Activated naive CD8-positive, alpha-beta T cell treated with anti-CD3 and anti-CD28 coated beads, Interleukin-2, amount 50 U/mL, for 24 hours (primary cell): ENCODE measurements around the gene TEDC2.
A peak's percentile ranks its signal among the peaks of the same experiment; 100 is the strongest.
"Not testable (repeated sequence)": the region's sequence is repeated elsewhere in the genome, so short reads cannot be mapped to it uniquely, and the experiment has no call there.

Source experiments
- ATAC-seq: fragments of 150-1000 bp; cut with Tn5 transposase; one replicate; pipeline ENCODE4 v1.10.0; 2021
- DNase-seq: peaks from one replicate; pipeline ENCODE4 v3.0.0; 2021
- H3K27ac Mint-ChIP-seq: one replicate; pipeline ENCODE4 v1.8.0; 2021; ENCODE audit warnings: mild to moderate bottlenecking, mixed read lengths
- H3K27me3 Mint-ChIP-seq: one replicate; pipeline ENCODE4 v1.8.0; 2021; ENCODE audit warnings: mixed read lengths
- H3K36me3 Mint-ChIP-seq: one replicate; pipeline ENCODE4 v1.8.0; 2021; ENCODE audit warnings: low read depth, mixed read lengths
- H3K4me1 Mint-ChIP-seq: one replicate; pipeline ENCODE4 v1.8.0; 2021; ENCODE audit warnings: mixed read lengths
- H3K4me3 Mint-ChIP-seq: one replicate; pipeline ENCODE4 v1.8.0; 2021; ENCODE audit warnings: mild to moderate bottlenecking, moderate library complexity, mixed read lengths
- H3K9me3 Mint-ChIP-seq: one replicate; pipeline ENCODE4 v1.8.0; 2021; ENCODE audit warnings: mixed read lengths

Gene TEDC2

GRCh38 chr16:2474877-2475412 is 15.0 kb downstream of the TEDC2 start, which contains the start of gene TBC1D24:
TBC1D24 (plus strand) TSS chr16:2475127; CDS start chr16:2496149, 21,022 bp downstream.
- Mint-ChIP-seq H3K27ac (peak within 1 kb of the TSS; percentile 62), H3K36me3 (no peaks in the 10 kb centered on the region), H3K9me3 (no peaks in the 10 kb centered on the region), H3K27me3 (peaks cover 16% of the 10 kb centered on the region), H3K4me1 (peaks cover 20% of the 10 kb centered on the region), H3K4me3 (peak within 1 kb of the TSS; percentile 76)
- ATAC-seq = peak; percentile 55
- peak; percentile 89 for DNase-seq

GRCh38 chr16:2475413-2476344 is 15.8 kb downstream of the TEDC2 start:
- Mint-ChIP-seq H3K36me3 (no peaks in the 10 kb centered on the region), H3K4me1 (peaks cover 15% of the 10 kb centered on the region), H3K27ac (peak overlapping the region; percentile 49), H3K9me3 (no peaks in the 10 kb centered on the region), H3K4me3 (peak overlapping the region; percentile 70), H3K27me3 (peaks cover 9% of the 10 kb centered on the region)
- DNase-seq (peak; percentile 56), ATAC-seq (peak; percentile 61)

- peak overlapping the region; percentile 49 for H3K27ac Mint-ChIP-seq
- DNase-seq = no peak
- H3K4me3 Mint-ChIP-seq = peak overlapping the region; percentile 65
- no peaks in the 10 kb centered on the region for H3K9me3 Mint-ChIP-seq
- peaks cover 15% of the 10 kb centered on the region for H3K4me1 Mint-ChIP-seq
- no peaks in the 10 kb centered on the region for H3K36me3 Mint-ChIP-seq
- ATAC-seq = no peak
- H3K27me3 Mint-ChIP-seq = peaks cover 7% of the 10 kb centered on the region
These were observed 16.4 kb downstream of the TEDC2 start for GRCh38 chr16:2476345-2476720.

DNA sequence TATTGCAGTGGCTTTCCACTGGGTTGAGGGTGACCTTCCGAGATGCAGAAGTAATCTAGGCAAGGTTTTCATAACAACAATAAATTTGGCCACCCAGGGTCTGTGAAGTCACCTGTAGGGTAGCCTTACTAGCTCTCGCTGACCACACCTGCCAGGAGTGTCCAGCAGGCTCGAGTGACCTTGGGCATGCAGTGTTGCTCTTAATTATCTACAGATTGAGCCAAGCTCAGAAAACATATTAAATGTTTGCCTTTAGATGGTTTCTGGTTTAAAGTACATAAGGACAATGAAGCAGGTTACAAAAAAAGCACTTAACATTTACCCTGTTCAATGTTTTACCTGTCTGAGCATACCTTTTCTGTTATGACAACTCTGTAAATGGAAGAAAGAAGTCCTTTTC is 16.8 kb downstream of the TEDC2 start:
- no peak for DNase-seq
- no peak for ATAC-seq
- peaks cover 15% of the 10 kb centered on the region for H3K4me1 Mint-ChIP-seq
- no peaks in the 10 kb centered on the region for H3K9me3 Mint-ChIP-seq
- H3K4me3 Mint-ChIP-seq = peak overlapping the region; percentile 65
- no peak overlapping the region for H3K27ac Mint-ChIP-seq
- no peaks in the 10 kb centered on the region for H3K36me3 Mint-ChIP-seq
- H3K27me3 Mint-ChIP-seq = peaks cover 7% of the 10 kb centered on the region

GRCh38 chr16:2477327-2477726 is 17.4 kb downstream of the TEDC2 start:
- no peak overlapping the region for H3K4me3 Mint-ChIP-seq
- H3K36me3 Mint-ChIP-seq = no peaks in the 10 kb centered on the region

DNA sequence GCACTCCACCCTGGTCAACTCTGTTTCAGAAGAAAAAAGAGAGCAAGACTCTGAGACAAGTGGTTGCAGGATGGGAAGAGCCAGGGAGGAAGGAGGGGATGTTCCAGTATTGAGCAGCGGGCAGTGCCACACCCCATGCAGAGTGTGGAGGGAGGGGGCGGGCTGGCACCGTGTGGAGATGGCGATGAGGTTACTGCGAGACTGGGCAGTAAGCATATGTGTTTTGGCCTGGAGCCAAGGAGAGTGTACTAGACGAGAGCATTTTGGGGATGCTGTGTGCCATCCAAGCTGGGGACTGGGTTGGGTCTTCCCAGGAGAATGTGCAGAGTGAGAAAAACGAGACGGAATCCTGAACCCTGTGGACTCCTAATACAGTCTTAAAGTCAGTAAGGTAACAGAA is 18.4 kb downstream of the TEDC2 start:
- Mint-ChIP-seq H3K36me3 (no peaks in the 10 kb centered on the region), H3K9me3 (no peaks in the 10 kb centered on the region), H3K27ac (no peak overlapping the region), H3K27me3 (peaks cover 2% of the 10 kb centered on the region), H3K4me3 (no peak overlapping the region), H3K4me1 (peaks cover 9% of the 10 kb centered on the region)
- no peak for ATAC-seq
- no peak for DNase-seq

More at GRCh38 chr16:2477327-2477726, 17.4 kb downstream of the TEDC2 start:
- no peak for DNase-seq
- no peaks in the 10 kb centered on the region for H3K9me3 Mint-ChIP-seq
- H3K27me3 Mint-ChIP-seq = peaks cover 7% of the 10 kb centered on the region
- H3K4me1 Mint-ChIP-seq = peaks cover 14% of the 10 kb centered on the region
- ATAC-seq = no peak
- no peak overlapping the region for H3K27ac Mint-ChIP-seq

DNA sequence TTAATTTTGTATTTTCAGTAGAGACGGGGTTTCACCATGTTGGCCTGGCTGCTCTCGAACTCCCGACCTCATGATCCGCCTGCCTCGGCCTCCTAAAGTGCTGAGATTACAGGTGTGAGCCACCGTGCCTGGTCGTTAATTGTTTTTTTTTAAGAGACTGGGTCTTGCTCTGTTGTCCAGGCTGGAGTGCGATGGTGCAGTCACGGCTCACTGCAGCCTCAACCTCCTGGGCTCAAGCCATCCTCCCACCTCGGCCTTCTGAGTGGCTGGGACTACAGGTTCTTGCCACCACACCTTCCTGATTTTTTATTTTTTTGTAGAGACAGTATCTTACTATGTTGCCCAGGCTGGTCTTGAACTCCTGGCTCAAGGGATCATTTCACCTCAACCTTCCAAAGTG is 20.1 kb downstream of the TEDC2 start:
- not testable (repeated sequence) for DNase-seq, H3K27ac Mint-ChIP-seq, H3K9me3 Mint-ChIP-seq, H3K4me1 Mint-ChIP-seq, H3K4me3 Mint-ChIP-seq, ATAC-seq, H3K36me3 Mint-ChIP-seq, H3K27me3 Mint-ChIP-seq

- Mint-ChIP-seq H3K27me3 (no peaks in the 10 kb centered on the region), H3K9me3 (no peaks in the 10 kb centered on the region), H3K4me3 (no peak overlapping the region), H3K27ac (no peak overlapping the region), H3K4me1 (peaks cover 5% of the 10 kb centered on the region), H3K36me3 (no peaks in the 10 kb centered on the region)
- ATAC-seq = no peak
- DNase-seq = no peak
These were observed 21.0 kb downstream of the TEDC2 start for GRCh38 chr16:2480948-2481347.

DNA sequence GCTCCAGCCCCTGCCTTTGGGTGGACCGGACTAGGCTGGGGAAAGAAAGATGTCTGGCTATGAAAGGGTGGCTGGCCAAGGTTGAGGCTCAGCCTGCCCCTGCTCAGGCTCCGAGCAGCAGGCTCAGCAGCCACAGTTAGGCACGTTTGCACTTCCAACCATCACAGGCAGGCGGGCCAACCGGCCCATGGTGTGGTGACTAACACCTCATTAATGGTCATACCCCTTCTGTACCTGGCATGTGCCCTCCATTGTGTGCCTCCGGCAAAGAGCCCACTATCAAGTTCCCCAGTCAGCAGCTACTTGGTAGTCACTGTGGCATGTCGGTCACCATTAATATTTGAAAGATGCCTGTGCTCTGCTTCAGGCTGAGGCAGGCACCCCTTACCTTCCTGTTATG is 21.8 kb downstream of the TEDC2 start:
- H3K4me1 Mint-ChIP-seq = peaks cover 2% of the 10 kb centered on the region
- no peaks in the 10 kb centered on the region for H3K36me3 Mint-ChIP-seq
- ATAC-seq (no peak), DNase-seq (no peak)
- H3K27me3 Mint-ChIP-seq = no peaks in the 10 kb centered on the region
- H3K27ac Mint-ChIP-seq = no peak overlapping the region
- no peaks in the 10 kb centered on the region for H3K9me3 Mint-ChIP-seq
- no peak overlapping the region for H3K4me3 Mint-ChIP-seq

GRCh38 chr16:2482249-2482648 is 22.3 kb downstream of the TEDC2 start:
- no peaks in the 10 kb centered on the region for H3K27me3 Mint-ChIP-seq
- H3K36me3 Mint-ChIP-seq = no peaks in the 10 kb centered on the region
- no peak overlapping the region for H3K27ac Mint-ChIP-seq
- DNase-seq (no peak), ATAC-seq (no peak)
- H3K9me3 Mint-ChIP-seq = no peaks in the 10 kb centered on the region
- H3K4me1 Mint-ChIP-seq = peaks cover 8% of the 10 kb centered on the region
- H3K4me3 Mint-ChIP-seq = no peak overlapping the region

DNA sequence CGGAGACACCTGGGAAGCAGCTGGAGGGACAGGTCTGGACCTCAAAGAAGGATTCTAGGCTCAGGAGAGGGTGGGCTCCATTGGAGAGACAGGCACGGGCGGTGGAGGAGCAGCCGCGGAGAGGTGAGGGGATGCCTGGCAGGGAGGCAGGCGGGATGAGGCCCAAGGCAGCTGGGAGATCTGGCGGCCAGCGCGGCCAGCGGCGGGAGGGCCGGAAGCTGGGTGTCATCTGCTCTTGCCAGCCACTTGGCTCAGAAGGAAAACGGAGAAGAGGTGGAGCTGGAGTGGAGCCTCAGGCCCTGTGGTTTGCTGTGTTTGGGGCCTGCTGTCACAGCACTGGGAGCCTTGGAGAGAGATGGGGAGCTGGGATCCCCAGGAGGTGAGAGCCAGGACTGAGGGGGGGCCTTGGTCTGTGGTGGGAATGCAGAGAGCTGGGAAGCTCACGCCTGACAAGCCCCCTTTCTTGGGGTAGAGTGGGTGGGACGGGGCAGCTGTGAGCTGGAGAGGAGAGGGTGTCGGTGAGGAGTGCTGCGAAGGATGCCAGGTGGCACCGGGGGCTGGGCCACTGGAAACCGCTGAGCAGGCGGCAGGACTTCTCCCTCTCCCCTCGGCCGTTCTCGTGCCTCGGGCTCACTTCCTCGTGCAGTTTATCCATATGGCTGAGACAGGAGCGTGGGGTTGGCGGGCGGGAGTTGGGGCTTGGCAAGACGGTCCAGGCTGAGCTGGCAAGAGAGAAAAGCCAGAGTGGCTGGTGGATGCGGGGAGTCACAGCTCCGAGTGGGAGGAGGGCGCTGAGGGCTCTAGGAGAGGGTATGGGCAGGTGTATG is 23.0 kb downstream of the TEDC2 start:
- DNase-seq (no peak), ATAC-seq (no peak)
- no peaks in the 10 kb centered on the region for H3K27me3 Mint-ChIP-seq
- peaks cover 14% of the 10 kb centered on the region for H3K4me1 Mint-ChIP-seq
- H3K36me3 Mint-ChIP-seq = no peaks in the 10 kb centered on the region
- H3K27ac Mint-ChIP-seq = no peak overlapping the region
- no peak overlapping the region for H3K4me3 Mint-ChIP-seq
- H3K9me3 Mint-ChIP-seq = no peaks in the 10 kb centered on the region

- Mint-ChIP-seq H3K36me3 (no peaks in the 10 kb centered on the region), H3K27me3 (no peaks in the 10 kb centered on the region), H3K4me1 (peaks cover 18% of the 10 kb centered on the region), H3K9me3 (no peaks in the 10 kb centered on the region), H3K4me3 (no peak overlapping the region), H3K27ac (no peak overlapping the region)
- DNase-seq (no peak), ATAC-seq (no peak)
These were observed 24.3 kb downstream of the TEDC2 start for GRCh38 chr16:2483939-2484897.

DNA sequence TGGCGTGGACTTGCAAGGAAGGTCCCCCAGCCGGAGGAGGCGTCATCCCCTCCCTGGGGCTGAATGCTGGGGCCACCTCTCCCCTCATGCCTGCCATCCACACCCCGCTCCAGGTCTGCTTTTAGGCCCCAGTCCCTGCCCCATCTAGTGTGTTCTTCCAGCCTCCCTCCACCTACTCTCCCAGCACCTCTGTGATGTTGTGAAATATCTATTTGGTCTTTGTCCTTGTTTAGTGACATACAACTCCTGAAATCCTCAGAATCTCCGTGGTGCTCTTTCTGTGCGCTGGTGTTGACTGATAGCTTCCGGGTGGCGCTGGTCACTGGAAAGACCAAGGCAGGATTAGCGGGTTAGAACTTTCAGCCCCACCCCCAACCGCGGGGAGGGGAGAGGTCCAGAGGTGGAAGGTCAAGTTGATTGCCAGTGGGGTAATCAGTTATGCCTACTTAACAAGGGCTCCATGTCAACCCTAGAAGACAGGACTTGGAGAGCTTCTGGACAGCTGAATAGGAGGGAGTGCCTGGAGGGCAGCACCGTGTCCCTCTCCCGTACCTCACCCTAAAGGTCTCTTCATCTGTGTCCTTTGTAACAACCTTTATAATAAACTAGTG is 25.1 kb downstream of the TEDC2 start:
- Mint-ChIP-seq H3K27me3 (no peaks in the 10 kb centered on the region), H3K27ac (no peak overlapping the region), H3K36me3 (no peaks in the 10 kb centered on the region), H3K4me3 (no peak overlapping the region), H3K4me1 (peaks cover 18% of the 10 kb centered on the region), H3K9me3 (no peaks in the 10 kb centered on the region)
- DNase-seq (no peak), ATAC-seq (no peak)
